Stimulated activated CD4-positive, alpha-beta T cell treated with anti-CD3 and anti-CD28 coated beads, Interleukin-1b, Interleukin-23, amount 100 ng/mL, for 48 hours (primary cell): ENCODE results near the gene MBLAC2.

Source experiments
- DNase-seq: peaks from one replicate; pipeline ENCODE4 v3.0.0-alpha.2; 2020

Gene MBLAC2

DNA sequence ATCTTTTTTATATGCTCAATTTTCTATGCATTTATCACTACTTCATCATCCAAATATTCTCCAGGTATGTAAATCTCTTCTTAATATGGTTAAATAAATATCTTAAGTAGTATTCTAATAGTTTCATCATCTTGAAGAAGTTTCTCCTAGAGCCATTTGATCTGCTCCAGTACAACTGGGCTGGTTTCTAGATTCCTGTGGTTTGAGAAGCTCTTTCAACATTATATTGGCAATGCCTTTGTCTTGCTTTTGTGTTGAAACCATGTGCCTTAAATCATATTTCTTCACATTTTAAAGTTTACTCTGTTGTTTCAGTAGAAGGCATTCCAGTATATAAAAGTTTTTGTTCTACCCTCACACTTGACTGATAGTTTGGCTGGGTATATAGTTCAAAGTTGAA lies 27.6 kb downstream of the MBLAC2 start:
- no peak for DNase-seq

DNA sequence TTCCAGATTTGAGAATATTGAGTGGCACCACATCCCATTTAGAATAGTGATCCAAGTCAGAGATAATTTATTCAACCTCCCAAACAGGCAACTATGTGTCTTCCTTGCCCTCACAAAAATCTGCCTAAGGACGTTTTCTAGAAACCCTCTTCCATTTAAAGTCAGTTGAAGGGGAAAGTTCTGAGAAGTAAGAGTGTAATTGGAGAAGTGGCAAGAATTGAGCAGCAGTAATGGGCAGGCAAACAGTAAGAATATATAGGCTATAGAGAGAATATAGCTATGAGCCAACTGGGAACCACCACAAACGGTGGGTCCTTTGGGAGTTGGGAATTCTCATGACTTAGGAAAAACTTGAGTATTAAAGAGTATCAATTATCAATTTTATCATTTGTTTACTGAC lies 33.9 kb downstream of the MBLAC2 start:
- DNase-seq = no peak

DNA sequence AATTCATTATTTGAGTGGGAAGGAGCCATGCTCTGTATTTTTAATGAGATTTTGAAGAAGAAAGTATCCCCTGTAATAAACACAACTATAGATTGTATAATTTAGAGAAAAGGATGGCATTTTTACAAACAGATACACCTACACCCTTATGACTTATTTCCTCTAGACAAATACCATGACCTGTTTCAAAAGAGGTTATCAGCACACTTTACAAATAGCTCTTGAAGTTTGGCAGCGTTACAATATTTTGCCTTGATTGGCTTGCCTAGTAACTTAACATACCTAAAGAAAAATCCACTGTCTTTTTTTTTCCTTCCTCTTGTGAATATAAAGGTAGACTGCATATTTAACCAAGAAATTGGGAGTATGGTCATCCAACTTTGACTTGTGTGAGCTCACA lies 36.5 kb downstream of the MBLAC2 start:
- no peak for DNase-seq

DNA sequence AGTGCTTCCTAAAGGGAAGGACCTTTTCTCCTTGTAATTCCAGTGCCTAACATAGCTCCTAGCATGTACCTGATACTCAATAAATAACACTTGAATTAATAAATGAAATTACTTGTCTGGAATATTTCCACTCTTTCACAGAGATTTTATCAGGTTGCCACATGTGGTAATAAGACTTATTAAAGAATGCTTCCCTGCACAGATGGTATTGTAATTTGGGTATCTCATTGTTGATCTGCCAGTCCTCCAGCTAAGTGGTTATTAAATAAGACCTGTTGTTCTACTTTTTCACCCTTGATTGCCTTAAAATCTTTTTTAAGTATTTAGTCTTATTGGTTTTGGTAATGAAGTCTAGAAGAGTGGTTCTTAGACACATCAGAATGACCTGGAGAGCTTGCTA lies 36.9 kb downstream of the MBLAC2 start:
- DNase-seq = no peak

DNA sequence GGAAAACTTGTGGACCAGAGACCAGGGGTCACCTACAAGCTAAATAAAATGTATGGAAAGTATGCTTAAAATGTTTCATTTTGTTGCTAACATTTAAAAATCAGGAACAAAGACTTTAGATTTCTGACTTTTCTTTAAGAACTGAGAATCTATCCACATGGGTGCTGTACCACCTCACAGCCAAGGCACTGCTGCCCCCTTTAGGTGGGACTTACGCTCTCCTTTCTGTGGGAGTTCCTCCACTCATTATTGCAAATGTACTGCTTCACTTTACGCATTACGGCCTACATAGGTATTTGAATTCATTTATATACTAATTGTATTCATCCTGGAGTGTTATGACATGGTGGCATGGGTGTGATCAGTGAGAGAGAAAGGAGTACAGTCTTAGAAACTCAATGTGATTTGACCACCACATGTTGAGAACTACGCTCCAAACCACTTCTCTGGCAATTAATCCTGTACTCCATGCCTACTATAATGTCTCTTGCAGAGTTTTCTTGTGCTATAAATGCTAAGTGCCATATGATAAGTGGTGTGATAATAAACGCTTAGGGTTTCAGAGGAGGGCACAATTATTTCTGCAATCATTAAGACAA lies 40.4 kb downstream of the MBLAC2 start:
- DNase-seq = peak; percentile 35

DNA sequence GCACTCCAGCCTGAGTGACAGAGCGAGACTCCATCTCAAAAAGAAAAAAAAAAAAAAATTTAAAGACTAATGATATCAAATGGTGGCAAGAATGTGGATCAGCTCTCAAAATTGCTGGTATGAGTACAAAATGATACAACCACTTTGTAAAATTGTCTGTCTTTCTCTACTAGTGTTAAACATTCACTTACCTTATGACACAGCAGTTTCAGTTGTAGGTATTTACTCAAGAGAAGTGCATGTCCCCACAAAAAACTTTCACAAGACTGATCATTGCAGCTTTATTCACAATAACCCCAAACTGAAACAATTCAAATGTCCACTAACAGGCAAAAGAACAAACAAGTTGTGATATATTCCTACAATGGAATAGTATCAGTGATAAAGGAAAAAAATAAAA lies 50.3 kb downstream of the MBLAC2 start:
- DNase-seq = no peak

DNA sequence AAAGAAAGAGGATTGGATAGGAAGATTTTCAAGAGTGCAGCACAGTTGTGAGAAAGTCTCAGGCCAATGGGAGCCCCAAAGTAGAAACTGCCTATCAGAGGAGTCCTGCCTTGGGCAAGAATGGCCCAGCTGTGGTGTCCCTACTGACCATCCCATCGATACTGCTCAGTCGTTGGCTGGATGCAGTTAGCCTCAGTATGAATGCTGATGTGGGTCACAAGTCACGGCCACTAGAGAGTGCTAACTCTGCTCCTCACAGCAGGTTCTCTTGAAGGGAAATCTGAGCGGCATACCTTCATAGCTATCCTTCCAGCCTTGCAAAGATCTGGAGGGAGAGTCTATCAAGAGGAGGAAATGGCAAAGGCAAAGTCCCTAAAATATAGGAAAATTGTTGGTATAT lies 53.4 kb downstream of the MBLAC2 start:
- no peak for DNase-seq

DNA sequence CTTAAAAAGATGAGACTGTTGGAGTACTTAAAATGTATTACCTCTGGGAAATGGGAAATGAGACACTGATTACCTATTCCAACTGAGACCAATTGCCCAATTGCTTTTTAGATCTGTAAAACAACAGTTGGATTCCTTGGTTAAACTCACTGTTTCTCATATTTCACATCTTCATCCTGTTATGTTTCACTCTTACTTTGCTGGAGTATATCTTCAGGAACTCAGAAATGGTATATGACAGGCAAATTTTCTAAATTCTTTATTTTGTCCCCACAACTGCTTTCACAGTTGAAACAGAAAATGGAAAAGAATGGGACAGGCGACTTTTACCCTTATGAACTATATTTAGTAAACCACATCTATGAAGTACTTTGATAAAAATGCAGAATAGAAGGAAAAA lies 56.4 kb downstream of the MBLAC2 start:
- DNase-seq = no peak

DNA sequence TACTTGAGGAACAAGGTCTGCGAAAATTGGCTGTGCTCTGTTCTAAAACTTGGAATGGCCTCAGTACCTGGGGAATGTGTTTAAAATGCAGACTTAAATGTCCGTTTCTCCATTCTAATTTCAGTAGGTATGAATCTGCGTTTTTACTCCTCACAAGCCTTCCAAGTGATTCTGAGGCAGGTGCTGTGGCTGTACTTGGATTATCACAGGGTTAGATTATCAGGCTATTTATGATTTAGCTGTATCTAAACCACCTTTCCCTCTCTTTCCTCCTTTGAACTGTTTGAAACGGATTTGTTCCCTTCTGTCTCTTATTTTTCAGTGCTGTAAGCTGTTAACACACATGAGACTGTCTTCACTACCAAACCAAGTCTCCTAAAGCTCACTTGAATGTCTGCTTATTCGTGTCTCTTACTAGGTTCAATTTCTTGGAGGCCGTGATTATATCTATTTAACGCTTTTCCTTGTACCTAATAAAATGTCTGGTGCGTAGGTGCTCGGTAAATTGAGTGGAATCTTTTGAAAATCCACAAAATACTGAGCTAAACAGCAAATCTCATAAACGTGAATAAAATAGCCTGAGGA lies 64.3 kb downstream of the MBLAC2 start:
- no peak for DNase-seq

DNA sequence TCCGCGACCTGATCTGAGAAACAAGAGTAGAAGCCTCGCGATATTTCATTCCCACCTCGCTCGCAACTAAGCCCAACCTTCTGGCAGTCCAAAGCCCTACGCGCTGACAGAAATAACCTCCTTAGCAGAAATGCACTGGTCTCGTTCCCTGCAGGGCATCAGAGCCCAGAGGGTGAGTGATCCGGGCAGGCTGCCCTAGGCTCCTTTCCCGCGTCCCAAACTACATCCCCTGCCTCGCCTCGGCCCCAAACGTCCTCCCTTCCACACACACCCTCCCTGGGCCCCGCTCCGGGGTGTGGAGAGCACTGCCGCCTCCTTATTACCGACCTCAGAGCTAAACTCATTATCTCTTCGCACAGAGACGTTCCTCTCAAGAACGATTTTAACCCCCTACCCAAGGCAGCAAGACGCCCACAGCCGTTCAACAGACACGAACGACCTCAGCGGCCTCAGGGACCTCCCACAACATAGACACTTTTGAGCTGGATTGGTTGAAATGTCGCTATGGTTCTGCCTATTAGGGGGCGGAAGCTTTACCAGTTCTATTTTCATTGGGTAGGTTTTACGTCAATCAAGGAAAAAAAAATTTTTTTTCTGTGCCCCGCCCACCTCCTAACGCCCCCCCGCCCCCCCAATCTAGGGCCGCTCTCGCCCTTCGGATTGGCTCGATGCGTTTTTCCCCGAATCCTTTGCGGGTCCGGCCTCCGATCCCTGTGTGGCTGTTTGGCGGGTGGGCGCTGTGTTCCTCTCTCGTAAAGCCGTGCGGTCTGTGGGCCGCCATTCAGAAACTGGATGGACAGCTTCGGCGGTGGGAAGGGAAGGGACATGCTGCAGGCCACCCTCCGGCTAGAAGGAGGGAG lies 65.0 kb downstream of the MBLAC2 start, which contains the start of gene CETN3:
CETN3 (minus strand) TSS at position 439 of the 860 bp plus-strand sequence; CDS start at position 344, 95 bp downstream.
- peak; percentile 91 for DNase-seq

DNA sequence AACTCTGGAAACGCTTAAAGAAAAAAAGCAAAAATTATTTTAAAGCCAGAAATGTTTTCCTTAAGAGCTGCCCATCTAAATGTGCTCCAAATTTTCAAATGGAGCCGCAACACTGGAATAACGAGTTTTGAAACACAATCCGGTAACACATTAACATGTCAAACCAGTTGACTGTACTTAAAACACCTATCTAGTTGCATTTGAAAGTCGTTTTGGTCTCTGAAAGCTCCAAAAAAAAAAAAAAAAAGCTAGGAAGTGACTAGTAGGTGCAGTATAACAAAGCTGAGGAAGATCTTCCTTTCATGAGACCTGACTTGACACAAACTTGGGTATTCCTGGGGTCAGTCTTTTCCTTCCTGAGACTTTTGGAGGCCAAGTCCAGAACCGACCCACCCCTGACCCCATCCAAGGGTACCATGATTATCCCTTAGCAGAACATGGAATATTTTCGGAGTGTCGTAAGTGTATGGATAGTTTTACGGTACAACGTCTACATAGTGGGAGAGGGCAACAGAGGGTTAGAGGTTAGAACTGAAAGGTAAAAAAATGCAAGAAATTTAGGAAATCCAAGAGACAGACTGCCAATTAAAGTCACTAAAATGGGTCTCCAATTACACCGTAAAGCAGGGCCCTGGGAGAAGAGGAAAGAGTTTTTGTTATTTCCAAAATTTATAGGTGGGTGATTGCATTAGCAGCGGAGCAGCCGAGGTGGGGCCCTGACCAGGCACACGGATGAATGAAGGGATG lies 65.8 kb downstream of the MBLAC2 start:
- DNase-seq = no peak
